Keratinocyte (primary cell): ENCODE data around the gene TAS1R3. TPM values are rescaled to one million over a fixed set of nuclear protein-coding genes. Genes with fewer than 3 reads are reported as not detected.

Experiments used
- DNase-seq: peaks from one replicate; pipeline ENCODE4 v3.0.0-alpha.2; 2011; ENCODE audit warnings: low read depth, missing footprints, low spot score
- FAIRE-seq: peaks from 2 replicates; lab custom pipeline; 2011; peaks lifted over from hg19 to GRCh38; lab: Jason Lieb, UNC
- H2AFZ ChIP-seq: 2 replicates; pipeline ENCODE4 v1.6.0; 2012; ENCODE audit warnings: low read length, control low read depth, inconsistent platforms; ENCODE audit not compliant: control insufficient read depth
- H3K27ac ChIP-seq: 2 replicates; pipeline ENCODE4 v1.5.1; 2011; ENCODE audit warnings: low read length; ENCODE audit not compliant: control insufficient read depth, insufficient read depth
- H3K27me3 ChIP-seq: 3 replicates; pipeline ENCODE4 v1.6.0; 2011; ENCODE audit warnings: low read length; ENCODE audit not compliant: control insufficient read depth, insufficient read depth; ENCODE audit errors: extremely low read depth
- H3K36me3 ChIP-seq, 2 experiments: 2 replicates in 1 of 2; 3 replicates in 1 of 2; pipeline ENCODE4 v1.5.1; 2011; ENCODE audit warnings: low read length in 2 of 2, mild to moderate bottlenecking in 1 of 2; ENCODE audit not compliant: control insufficient read depth in 2 of 2, insufficient read depth in 2 of 2; ENCODE audit errors: extremely low read depth in 1 of 2
- H3K4me1 ChIP-seq: 3 replicates; pipeline ENCODE4 v1.5.1; 2011; ENCODE audit warnings: low read length; ENCODE audit not compliant: control insufficient read depth, insufficient read depth; ENCODE audit errors: extremely low read depth
- H3K4me2 ChIP-seq: 3 replicates; pipeline ENCODE4 v1.6.0; 2011; ENCODE audit warnings: low read depth, low read length; ENCODE audit not compliant: control insufficient read depth, insufficient read depth; ENCODE audit errors: extremely low read depth
- H3K4me3 ChIP-seq, 3 experiments: fragments of 200-600 bp in 1 of 3; sonication (generic) in 1 of 3; 2 replicates in 2 of 3; 3 replicates in 1 of 3; pipeline ENCODE4 v1.5.1; 2011 to 2016; ENCODE audit warnings: low read length in 3 of 3, mild to moderate bottlenecking in 3 of 3, control low read depth in 2 of 3, inconsistent platforms in 1 of 3, low read depth in 1 of 3, mixed read lengths in 1 of 3, mixed run types in 1 of 3, moderate library complexity in 1 of 3; ENCODE audit not compliant: control insufficient read depth in 2 of 3, insufficient read depth in 2 of 3; ENCODE audit errors: extremely low read depth in 1 of 3
- H3K79me2 ChIP-seq: 2 replicates; pipeline ENCODE4 v1.6.0; 2012; ENCODE audit warnings: low read length; ENCODE audit not compliant: control insufficient read depth, insufficient read depth
- H3K9ac ChIP-seq: 3 replicates; pipeline ENCODE4 v1.6.0; 2011; ENCODE audit warnings: low read length; ENCODE audit not compliant: control insufficient read depth, insufficient read depth; ENCODE audit errors: extremely low read depth
- H3K9me1 ChIP-seq: 3 replicates; pipeline ENCODE4 v1.6.0; 2011; ENCODE audit warnings: low read length; ENCODE audit not compliant: control insufficient read depth, insufficient read depth; ENCODE audit errors: extremely low read depth
- H3K9me3 ChIP-seq: 2 replicates; pipeline ENCODE4 v1.5.1; 2012; ENCODE audit warnings: low read depth, low read length; ENCODE audit not compliant: control insufficient read depth
- H4K20me1 ChIP-seq: 3 replicates; pipeline ENCODE4 v1.6.0; 2011; ENCODE audit warnings: low read length; ENCODE audit not compliant: control insufficient read depth, insufficient read depth; ENCODE audit errors: extremely low read depth
- CTCF ChIP-seq, 3 experiments: IDR thresholded peaks in 1 of 3; conservative IDR thresholded peaks in 1 of 3; optimal IDR thresholded peaks in 1 of 3; 2 replicates in 2 of 3; 3 replicates in 1 of 3; pipeline versions ENCODE3 to v1.5.1; 2011; ENCODE audit warnings: low read length in 3 of 3, mild to moderate bottlenecking in 3 of 3, moderate library complexity in 2 of 3, control low read depth in 1 of 3, inconsistent platforms in 1 of 3; ENCODE audit not compliant: insufficient read depth in 2 of 3; ENCODE audit errors: extremely low read depth in 1 of 3
- EZH2 ChIP-seq: IDR thresholded peaks from one replicate; pipeline ENCODE4 v1.6.1; 2012; ENCODE audit warnings: inconsistent platforms, mild to moderate bottlenecking, low read length, moderate library complexity
- dilution Hi-C: fragments of 300-500 bp; cut with MboI; formaldehyde crosslinking; loops from one replicate; pipeline ENCODE4 v1.7.0; 2020; ENCODE audit warnings: low sequenced_read_pairs; ENCODE audit not compliant: extremely low pct_ligation_motif_present
- polyA plus RNA-seq, 5 experiments: library from polyadenylated mRNA; depleted of rRNA in 3 of 5; stranded (reverse) in 3 of 5; stranded (forward) in 1 of 5; unstranded in 1 of 5; fragments of >200 nt; gene quantifications; 1 replicate in 1 of 5; 2 replicates in 3 of 5; 3 replicates in 1 of 5; pipeline versions ENCODE4 v1.2.1 to v1.2.3, GENCODE V29; 2011 to 2012; ENCODE audit warnings: missing spikeins in 2 of 5, low read depth in 1 of 5, low replicate concordance in 1 of 5

Gene TAS1R3
- polyA plus RNA-seq, 1 donor (not counting 4 experiments of a cell fraction or from before 2014, with no cell fraction given), result 0.04 TPM

GRCh38 chr1:1364266-1364665 lies 33.2 kb downstream of the TAS1R3 start:
- H2AFZ ChIP-seq, result no peak overlapping the region
- H3K27me3 ChIP-seq, result no peaks in the 10 kb centered on the region
- no peaks in the 10 kb centered on the region for H3K36me3 ChIP-seq
- peak overlapping the region; percentile 27 for H3K4me2 ChIP-seq
- no peak overlapping the region for H3K9ac ChIP-seq
- peaks cover 23% of the 10 kb centered on the region for H3K4me1 ChIP-seq
- DNase-seq (no peak), FAIRE-seq (peak; percentile 73)
- no peak overlapping the region for H3K27ac ChIP-seq
- dilution Hi-C loops, result no loop called here
- H3K4me3 ChIP-seq, result no peak overlapping the region
- no peaks in the 10 kb centered on the region for H3K9me1 ChIP-seq
- peak in 1 of 3 experiments; percentile 12 for TF ChIP-seq CTCF (optimal IDR thresholded peaks at IDR 0.05 in 1 of 3, IDR thresholded peaks at IDR 0.05 in 1 of 3, conservative IDR thresholded peaks at IDR 0.05 in 1 of 3; ENCODE audit: extremely low read depth in 1 of 3, insufficient read depth in 2 of 3, low read length in 3 of 3)
- no peak for TF ChIP-seq EZH2
- H3K79me2 ChIP-seq, result no peaks in the 10 kb centered on the region
- peaks cover 7% of the 10 kb centered on the region for H3K9me3 ChIP-seq
- H4K20me1 ChIP-seq, result no peaks in the 10 kb centered on the region

- Histone ChIP-seq H3K9me3 (peaks cover 7% of the 10 kb centered on the region), H3K4me2 (no peak overlapping the region), H3K4me1 (peaks cover 7% of the 10 kb centered on the region), H3K36me3 (no peaks in the 10 kb centered on the region), H3K9ac (no peak overlapping the region), H3K79me2 (no peaks in the 10 kb centered on the region), H3K4me3 (no peak overlapping the region), H3K9me1 (no peaks in the 10 kb centered on the region), H3K27ac (no peak overlapping the region), H3K27me3 (no peaks in the 10 kb centered on the region), H2AFZ (no peak overlapping the region), H4K20me1 (no peaks in the 10 kb centered on the region)
- FAIRE-seq (no peak), DNase-seq (no peak)
- TF ChIP-seq EZH2 (no peak), CTCF (optimal IDR thresholded peaks at IDR 0.05 in 1 of 3, IDR thresholded peaks at IDR 0.05 in 1 of 3, conservative IDR thresholded peaks at IDR 0.05 in 1 of 3; ENCODE audit: extremely low read depth in 1 of 3, insufficient read depth in 2 of 3, low read length in 3 of 3) (no peak)
- dilution Hi-C loops, result no loop called here
Observed at GRCh38 chr1:1365875-1366698, 35.0 kb downstream of the TAS1R3 start.
